ENCODE data around the gene TMC8. TPM values are rescaled to one million over a fixed set of nuclear protein-coding genes. Genes with fewer than 3 reads are reported as not detected.

TMC8 gene
- total and polyA plus RNA-seq, 4 donors: 1.3 to 14.5 (median 5.0) TPM

GRCh38 chr17:78092794-78093324, 37.7 kb upstream of the TMC8 start:
- peaks cover 7 to 59% (median 50%) of the 10 kb centered on the region in 4 donors for H3K36me3 ChIP-seq (ENCODE audit: control insufficient read depth in 4 of 4, insufficient read depth in 3 of 4, low read depth in 1 of 4, low read length in 3 of 4)
- peaks cover 0 to 10% (median 1%) of the 10 kb centered on the region in 4 donors for H3K4me1 ChIP-seq (ENCODE audit: control insufficient read depth in 4 of 4, insufficient read depth in 4 of 4, low read length in 3 of 4)
- 98% methylated on average over 6 of the region's 6 CpGs for WGBS
- H3K9ac ChIP-seq (ENCODE audit: low read depth in 1 of 2, low read length in 2 of 2): no peak overlapping the region
- H3K27me3 ChIP-seq (ENCODE audit: control insufficient read depth in 4 of 4, insufficient read depth in 4 of 4, low read length in 3 of 4): no peaks in the 10 kb centered on the region
- H3K27ac ChIP-seq (ENCODE audit: low read depth in 1 of 2, low read length in 2 of 2): no peak overlapping the region
- H3K4me3 ChIP-seq (ENCODE audit: low read depth in 1 of 3, low read length in 3 of 3): no peak overlapping the region
- no peaks in the 10 kb centered on the region for H3K9me3 ChIP-seq (ENCODE audit: control insufficient read depth in 4 of 4, low read length in 3 of 4)
- TF ChIP-seq FOXA2 (IDR thresholded peaks at IDR 0.05) (no peak), RAD21 (IDR thresholded peaks at IDR 0.05) (no peak), HNF4A (conservative IDR thresholded peaks at IDR 0.05) (no peak), ATF3 (IDR thresholded peaks at IDR 0.05) (no peak), EGR1 (IDR thresholded peaks at IDR 0.05; ENCODE audit: low read depth in 2 of 2) (no peak), MAX (IDR thresholded peaks at IDR 0.05) (no peak), REST (IDR thresholded peaks at IDR 0.05) (no peak), RXRA (IDR thresholded peaks at IDR 0.05) (no peak), NR2F2 (IDR thresholded peaks at IDR 0.05) (no peak), YY1 (IDR thresholded peaks at IDR 0.05) (no peak)
- DNase-seq (ENCODE audit: low spot score): no peak

- TF ChIP-seq YY1 (IDR thresholded peaks at IDR 0.05): no peak
- no peak for TF ChIP-seq FOXA2 (IDR thresholded peaks at IDR 0.05)
- TF ChIP-seq EGR1 (IDR thresholded peaks at IDR 0.05; ENCODE audit: low read depth in 2 of 2): no peak
- TF ChIP-seq HNF4A (conservative IDR thresholded peaks at IDR 0.05): no peak
- no peak for TF ChIP-seq JUND (IDR thresholded peaks at IDR 0.05)
- TF ChIP-seq NR2F2 (IDR thresholded peaks at IDR 0.05): no peak
- TF ChIP-seq ATF3 (IDR thresholded peaks at IDR 0.05): no peak
- no peak for TF ChIP-seq CTCF (IDR thresholded peaks at IDR 0.05; ENCODE audit: low read depth, low read length, missing input control)
- TF ChIP-seq GABPA (IDR thresholded peaks at IDR 0.05 in 1 of 2, conservative IDR thresholded peaks at IDR 0.05 in 1 of 2): no peak
- Histone ChIP-seq H3K36me3 (ENCODE audit: control insufficient read depth in 4 of 4, insufficient read depth in 3 of 4, low read depth in 1 of 4, low read length in 3 of 4) (peaks cover 7 to 69% (median 55%) of the 10 kb centered on the region in 4 donors), H3K27ac (ENCODE audit: low read depth in 1 of 2, low read length in 2 of 2) (no peak overlapping the region), H3K9me3 (ENCODE audit: control insufficient read depth in 4 of 4, low read length in 3 of 4) (no peaks in the 10 kb centered on the region), H3K4me3 (ENCODE audit: low read depth in 1 of 3, low read length in 3 of 3) (no peak overlapping the region), H3K4me1 (ENCODE audit: control insufficient read depth in 4 of 4, insufficient read depth in 4 of 4, low read length in 3 of 4) (peaks cover 0 to 3% (median 0%) of the 10 kb centered on the region in 4 donors), H3K9ac (ENCODE audit: low read depth in 1 of 2, low read length in 2 of 2) (no peak overlapping the region), H3K27me3 (ENCODE audit: control insufficient read depth in 4 of 4, insufficient read depth in 4 of 4, low read length in 3 of 4) (no peaks in the 10 kb centered on the region)
- WGBS: 95% methylated on average over 6 of the region's 6 CpGs
- DNase-seq (ENCODE audit: low spot score): no peak
Measured at GRCh38 chr17:78095035-78095434, 35.5 kb upstream of the TMC8 start.

All from liver (tissue), 9 donors.